ENCODE measurements around the gene DPP10.

GRCh38 chr2:115305712-115306111, 863.3 kb downstream of the DPP10 start:
- no peak for TF ChIP-seq CTCF (conservative IDR thresholded peaks at IDR 0.05; ENCODE audit: low read depth, low read length)
- no peak for TF ChIP-seq EZH2 (IDR thresholded peaks at IDR 0.05; ENCODE audit: low read length, unreplicated experiment)

Data from PC-3 (cell line).